Measurements from ENCODE around the gene FADS2. TPM values are rescaled to one million over a fixed set of nuclear protein-coding genes. Genes with fewer than 3 reads are reported as not detected.
A peak's percentile ranks its signal among the peaks of the same experiment; 100 is the strongest.

Gene FADS2
- total and polyA plus RNA-seq, 9 of the 15 experiments (the other 6 are each of a cell fraction or from before 2014, with no cell fraction given): 2.9 to 42.8 (median 16.2) TPM

DNA sequence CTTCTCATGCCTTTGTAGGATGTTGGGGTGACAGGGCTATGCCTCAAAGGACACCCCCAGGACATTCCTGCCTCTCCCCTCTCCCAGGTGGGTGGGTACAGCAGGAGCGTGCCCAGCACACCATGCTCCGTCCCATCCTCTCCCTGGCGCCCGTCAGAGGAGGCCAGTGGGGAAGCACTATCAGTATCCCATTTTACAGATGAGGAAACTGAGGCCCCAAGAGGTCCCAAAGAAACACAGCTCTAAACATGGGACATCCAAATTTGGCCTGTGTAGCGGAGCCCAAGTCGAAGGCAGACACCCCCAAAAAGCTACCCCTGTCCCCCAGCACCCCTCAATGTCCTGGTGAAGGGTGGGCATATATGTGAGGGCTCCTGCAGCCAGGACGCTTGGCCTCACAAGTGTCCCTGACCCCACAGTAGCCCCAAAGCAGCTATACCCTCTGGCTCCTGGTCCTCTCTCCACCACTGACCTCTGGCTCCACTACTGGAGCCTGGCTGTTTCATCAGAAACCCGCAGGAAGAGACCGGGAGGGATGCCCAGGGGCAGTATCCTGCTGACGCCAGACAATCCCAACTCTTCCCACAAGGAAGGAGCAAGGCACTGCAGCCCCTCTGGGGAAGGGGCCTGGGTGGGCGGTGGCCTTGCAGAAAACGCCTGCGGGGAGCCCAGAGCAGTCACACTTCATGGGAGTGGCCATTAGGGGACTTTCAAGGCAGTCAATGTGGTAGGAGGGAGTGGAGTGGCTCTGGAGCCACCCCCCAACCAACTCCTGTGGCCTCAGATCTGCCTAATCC, 57.9 kb downstream of the FADS2 start:
- peaks cover 33 to 58% of the 10 kb centered on the region in 2 experiments for H3K4me1 ChIP-seq (replicated peaks in 1 of 2; ENCODE audit: control insufficient read depth in 2 of 2, insufficient read depth in 2 of 2, low read length in 2 of 2)
- peak; percentile 67 for TF ChIP-seq RBM25 (IDR thresholded peaks at IDR 0.05; ENCODE audit: low read depth, low read length, severe bottlenecking)
- TF ChIP-seq RCOR1 (IDR thresholded peaks at IDR 0.05; ENCODE audit: borderline replicate concordance in 1 of 2, low read depth in 2 of 2, low read length in 2 of 2): no peak
- TF ChIP-seq HLTF (IDR thresholded peaks at IDR 0.05): no peak
- TF ChIP-seq BCOR (IDR thresholded peaks at IDR 0.05): peak; percentile 74; the same call in 1 of the 2 replicates
- TF ChIP-seq ADNP (tag; IDR thresholded peaks at IDR 0.05): peak; percentile 59; the same call in 1 of the 2 replicates
- no peak for TF ChIP-seq ZNF311 (CRISPR knock-in tag; IDR thresholded peaks at IDR 0.05)
- no peak for TF ChIP-seq MTA3 (IDR thresholded peaks at IDR 0.05; ENCODE audit: borderline replicate concordance)
- TF ChIP-seq KDM1A (IDR thresholded peaks at IDR 0.05): peak; percentile 37 to 48; a peak in 3 of 4 replicates
- TF ChIP-seq, protein P1, sequence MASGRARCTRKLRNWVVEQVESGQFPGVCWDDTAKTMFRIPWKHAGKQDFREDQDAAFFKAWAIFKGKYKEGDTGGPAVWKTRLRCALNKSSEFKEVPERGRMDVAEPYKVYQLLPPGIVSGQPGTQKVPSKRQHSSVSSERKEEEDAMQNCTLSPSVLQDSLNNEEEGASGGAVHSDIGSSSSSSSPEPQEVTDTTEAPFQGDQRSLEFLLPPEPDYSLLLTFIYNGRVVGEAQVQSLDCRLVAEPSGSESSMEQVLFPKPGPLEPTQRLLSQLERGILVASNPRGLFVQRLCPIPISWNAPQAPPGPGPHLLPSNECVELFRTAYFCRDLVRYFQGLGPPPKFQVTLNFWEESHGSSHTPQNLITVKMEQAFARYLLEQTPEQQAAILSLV (tag; IDR thresholded peaks at IDR 0.05): no peak
- TF ChIP-seq ZNF347 (CRISPR knock-in tag; IDR thresholded peaks at IDR 0.05; ENCODE audit: low read depth): no peak
- TF ChIP-seq, protein P2, sequence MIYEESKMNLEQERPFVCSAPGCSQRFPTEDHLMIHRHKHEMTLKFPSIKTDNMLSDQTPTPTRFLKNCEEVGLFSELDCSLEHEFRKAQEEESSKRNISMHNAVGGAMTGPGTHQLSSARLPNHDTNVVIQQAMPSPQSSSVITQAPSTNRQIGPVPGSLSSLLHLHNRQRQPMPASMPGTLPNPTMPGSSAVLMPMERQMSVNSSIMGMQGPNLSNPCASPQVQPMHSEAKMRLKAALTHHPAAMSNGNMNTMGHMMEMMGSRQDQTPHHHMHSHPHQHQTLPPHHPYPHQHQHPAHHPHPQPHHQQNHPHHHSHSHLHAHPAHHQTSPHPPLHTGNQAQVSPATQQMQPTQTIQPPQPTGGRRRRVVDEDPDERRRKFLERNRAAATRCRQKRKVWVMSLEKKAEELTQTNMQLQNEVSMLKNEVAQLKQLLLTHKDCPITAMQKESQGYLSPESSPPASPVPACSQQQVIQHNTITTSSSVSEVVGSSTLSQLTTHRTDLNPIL (CRISPR knock-in tag; IDR thresholded peaks at IDR 0.05): no peak
- TF ChIP-seq ZBTB7A (IDR thresholded peaks at IDR 0.05; ENCODE audit: borderline replicate concordance, control insufficient read depth, low read depth, low read length): 0 out of 2 replicates have a peak, but pooled peaks have one; percentile 33
- H3K9me3 ChIP-seq (replicated peaks; ENCODE audit: control insufficient read depth, insufficient read depth, low read depth, low read length): no peaks in the 10 kb centered on the region
- peaks cover 7% of the 10 kb centered on the region for H3K9me1 ChIP-seq (ENCODE audit: control insufficient read depth, insufficient read depth, low read length)
- FAIRE-seq (no peak), ATAC-seq (no peak), DNase-seq (ENCODE audit: extremely low read depth in 1 of 4, low spot score in 3 of 4) (no peak)
- H3K27ac ChIP-seq (ENCODE audit: extremely low read depth, low read depth, low read length): no peak overlapping the region
- WGBS (ENCODE audit: insufficient coverage, low coverage, missing lambda C conversion rate): 91% methylated on average over 13 of the region's 13 CpGs
- peaks cover 7% of the 10 kb centered on the region; the same call in 2 of the 3 replicates for H3K36me3 ChIP-seq (ENCODE audit: control insufficient read depth, insufficient read depth, low read length)
- H3K27me3 ChIP-seq (ENCODE audit: control insufficient read depth in 2 of 2, insufficient read depth in 2 of 2, low read length in 2 of 2): no peaks in the 10 kb centered on the region
- ChIA-PET POLR2A (interaction anchor here (1.6 kb wide), 1 partner anchor 88 kb away, joined by 4 read pairs; no protein-coding TSS in a partner anchor), CTCF (ENCODE audit: low intra/inter-chr PET ratio) (no interaction called here)
- H2AFZ ChIP-seq (ENCODE audit: low read depth, low read length): no peak overlapping the region
- H3K79me2 ChIP-seq (ENCODE audit: control insufficient read depth, insufficient read depth, low read length): peaks cover 57% of the 10 kb centered on the region
- H3K4me3 ChIP-seq: no peak overlapping the region
- H3K4me2 ChIP-seq (ENCODE audit: insufficient read depth, low read length): no peak overlapping the region
- H4K20me1 ChIP-seq (replicated peaks; ENCODE audit: control insufficient read depth, insufficient read depth, low read length): 0 out of 2 replicates have a peak, but pooled peaks cover 7% of the 10 kb centered on the region
- in situ Hi-C loops (cut with MboI) (no loop called here), intact Hi-C loops (cut with micrococcal nuclease) (no loop called here)
- BruUV-seq (replicated peaks): no TSS peak
- peak overlapping the region in 1 of 2 experiments; percentile 85; a peak in 2 of 4 replicates for H3K9ac ChIP-seq (ENCODE audit: insufficient read depth in 1 of 2, low read depth in 2 of 2, low read length in 2 of 2)
